ENCODE data around the gene TBC1D9. TPM values are rescaled to one million over a fixed set of nuclear protein-coding genes. Genes with fewer than 3 reads are reported as not detected.

The TBC1D9 gene
- total RNA-seq, 1 donor from 2014 or later = 42.6 TPM

- H3K4me1 ChIP-seq = no peaks in the 10 kb centered on the region
- intact Hi-C loops (cut with DNase I) = no loop called here
- peaks cover 61% of the 10 kb centered on the region for H3K36me3 ChIP-seq
- H3K4me3 ChIP-seq = no peak overlapping the region
- H3K9me3 ChIP-seq = no peaks in the 10 kb centered on the region
- TF ChIP-seq CTCF (IDR thresholded peaks at IDR 0.05) = no peak
- DNase-seq (peak; percentile 61), ATAC-seq (peak; percentile 82 to 90)
- H3K27ac ChIP-seq = peak overlapping the region; percentile 32
- no peaks in the 10 kb centered on the region for H3K27me3 ChIP-seq (ENCODE audit: low read depth)
Measured at GRCh38 chr4:140635606-140636005, 120.6 kb downstream of the TBC1D9 start.

GRCh38 chr4:140633951-140634350 lies 122.2 kb downstream of the TBC1D9 start:
- Histone ChIP-seq H3K9me3 (no peaks in the 10 kb centered on the region), H3K4me3 (no peak overlapping the region), H3K27me3 (ENCODE audit: low read depth) (no peaks in the 10 kb centered on the region), H3K27ac (no peak overlapping the region), H3K36me3 (peaks cover 61% of the 10 kb centered on the region), H3K4me1 (no peaks in the 10 kb centered on the region)
- TF ChIP-seq CTCF (IDR thresholded peaks at IDR 0.05) = no peak
- no peak for DNase-seq
- ATAC-seq = no peak
- intact Hi-C loops (cut with DNase I) = no loop called here

- intact Hi-C loops (cut with DNase I) = no loop called here
- TF ChIP-seq CTCF (IDR thresholded peaks at IDR 0.05) = no peak
- no peak for DNase-seq
Measured at GRCh38 chr4:140633124-140633523, 123.1 kb downstream of the TBC1D9 start.

GRCh38 chr4:140630246-140630645 lies 125.9 kb downstream of the TBC1D9 start:
- no peak for DNase-seq
- intact Hi-C loops (cut with DNase I) = no loop called here

More at GRCh38 chr4:140633124-140633523, 123.1 kb downstream of the TBC1D9 start:
- no peak for ATAC-seq
- no peaks in the 10 kb centered on the region for H3K4me1 ChIP-seq
- H3K9me3 ChIP-seq = no peaks in the 10 kb centered on the region
- H3K36me3 ChIP-seq = peaks cover 64% of the 10 kb centered on the region
- H3K4me3 ChIP-seq = no peak overlapping the region
- H3K27me3 ChIP-seq (ENCODE audit: low read depth) = no peaks in the 10 kb centered on the region
- no peak overlapping the region for H3K27ac ChIP-seq

GRCh38 chr4:140628016-140628415 lies 128.2 kb downstream of the TBC1D9 start:
- intact Hi-C loops (cut with DNase I) = no loop called here

More at GRCh38 chr4:140630246-140630645, 125.9 kb downstream of the TBC1D9 start:
- Histone ChIP-seq H3K27me3 (ENCODE audit: low read depth) (no peaks in the 10 kb centered on the region), H3K36me3 (peaks cover 77% of the 10 kb centered on the region), H3K4me1 (no peaks in the 10 kb centered on the region), H3K4me3 (no peak overlapping the region), H3K9me3 (no peaks in the 10 kb centered on the region), H3K27ac (no peak overlapping the region)
- no peak for TF ChIP-seq CTCF (IDR thresholded peaks at IDR 0.05)
- no peak for ATAC-seq

More at GRCh38 chr4:140628016-140628415, 128.2 kb downstream of the TBC1D9 start:
- ATAC-seq (no peak), DNase-seq (no peak)
- Histone ChIP-seq H3K27ac (no peak overlapping the region), H3K27me3 (ENCODE audit: low read depth) (no peaks in the 10 kb centered on the region), H3K36me3 (peaks cover 83% of the 10 kb centered on the region), H3K9me3 (no peaks in the 10 kb centered on the region), H3K4me1 (no peaks in the 10 kb centered on the region), H3K4me3 (no peak overlapping the region)
- TF ChIP-seq CTCF (IDR thresholded peaks at IDR 0.05) = no peak

Data from lower lobe of right lung (tissue), 2 donors.